Measurements from ENCODE around the gene ZFYVE1. TPM values are rescaled to one million over a fixed set of nuclear protein-coding genes. Genes with fewer than 3 reads are reported as not detected.

Gene ZFYVE1
- total RNA-seq, 1 experiment from 2014 or later: 13.3 TPM

DNA sequence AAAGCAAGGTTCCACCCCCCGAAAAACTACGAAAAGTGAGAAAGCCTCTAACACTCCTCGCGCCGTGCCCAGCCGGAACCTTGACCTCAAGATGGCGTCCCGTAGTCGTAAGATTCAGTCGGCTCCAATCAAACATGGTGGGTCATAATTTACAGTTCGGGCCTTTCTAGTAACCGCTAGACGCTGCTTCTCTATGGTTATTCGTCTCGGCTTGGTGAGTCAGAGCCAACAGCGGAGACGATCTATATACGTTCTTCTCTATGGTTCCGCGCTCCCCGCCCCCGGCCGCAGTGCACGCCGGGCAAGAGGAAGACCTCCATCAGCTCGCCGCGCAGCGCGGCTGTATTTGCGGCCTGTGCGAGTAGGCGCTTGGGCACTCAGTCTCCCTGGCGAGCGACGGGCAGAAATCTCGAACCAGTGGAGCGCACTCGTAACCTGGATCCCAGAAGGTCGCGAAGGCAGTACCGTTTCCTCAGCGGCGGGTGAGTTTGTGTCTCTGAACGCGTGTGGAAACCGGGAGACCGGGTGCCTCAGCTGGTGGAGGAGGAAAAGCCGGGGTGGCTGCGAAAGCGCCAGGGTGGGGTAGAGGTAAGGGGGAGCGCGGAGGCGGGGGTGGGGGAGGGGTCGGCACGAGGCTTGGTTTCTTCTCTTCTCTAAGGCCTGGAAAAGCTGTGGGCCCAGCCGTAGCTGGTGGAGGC, 31.5 kb upstream of the ZFYVE1 start, which contains the start of gene RBM25:
TSS of gene RBM25 (plus strand) at position 311 of the 698 bp plus-strand sequence. CDS start 13,108 bp downstream, outside the sequence.
- TF ChIP-seq, protein P1, sequence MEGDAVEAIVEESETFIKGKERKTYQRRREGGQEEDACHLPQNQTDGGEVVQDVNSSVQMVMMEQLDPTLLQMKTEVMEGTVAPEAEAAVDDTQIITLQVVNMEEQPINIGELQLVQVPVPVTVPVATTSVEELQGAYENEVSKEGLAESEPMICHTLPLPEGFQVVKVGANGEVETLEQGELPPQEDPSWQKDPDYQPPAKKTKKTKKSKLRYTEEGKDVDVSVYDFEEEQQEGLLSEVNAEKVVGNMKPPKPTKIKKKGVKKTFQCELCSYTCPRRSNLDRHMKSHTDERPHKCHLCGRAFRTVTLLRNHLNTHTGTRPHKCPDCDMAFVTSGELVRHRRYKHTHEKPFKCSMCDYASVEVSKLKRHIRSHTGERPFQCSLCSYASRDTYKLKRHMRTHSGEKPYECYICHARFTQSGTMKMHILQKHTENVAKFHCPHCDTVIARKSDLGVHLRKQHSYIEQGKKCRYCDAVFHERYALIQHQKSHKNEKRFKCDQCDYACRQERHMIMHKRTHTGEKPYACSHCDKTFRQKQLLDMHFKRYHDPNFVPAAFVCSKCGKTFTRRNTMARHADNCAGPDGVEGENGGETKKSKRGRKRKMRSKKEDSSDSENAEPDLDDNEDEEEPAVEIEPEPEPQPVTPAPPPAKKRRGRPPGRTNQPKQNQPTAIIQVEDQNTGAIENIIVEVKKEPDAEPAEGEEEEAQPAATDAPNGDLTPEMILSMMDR (IDR thresholded peaks at IDR 0.05; ENCODE audit: unreplicated experiment): no peak
- ChIA-PET POLR2A (interaction anchor here (0.6 to 3.4 kb wide), 40 partner anchors 9 to 1274 kb away, joined by 3 to 139 read pairs (median 5); partner anchors contain the start of genes DCAF4, NUMB, PSEN1 and ZFYVE1), CTCF (interaction anchor here (0.5 to 1.1 kb wide), 6 partner anchors 10 to 101 kb away, joined by 3 to 5 read pairs (median 3); no protein-coding TSS in a partner anchor)
- peak; percentile 99 for DNase-seq (ENCODE audit: unreplicated experiment)
- H3K4me1 Mint-ChIP-seq (ENCODE audit: insufficient read depth, unreplicated experiment): no peaks in the 10 kb centered on the region
- peaks cover under 1% of the 10 kb centered on the region for H3K36me3 Mint-ChIP-seq (ENCODE audit: insufficient read depth, unreplicated experiment)
- H3K27me3 Mint-ChIP-seq (ENCODE audit: insufficient read depth, unreplicated experiment): no peaks in the 10 kb centered on the region
- no TSS peak for BruUV-seq (replicated peaks)
- no peak within 1 kb of the TSS for H3K27ac Mint-ChIP-seq (ENCODE audit: low read depth, unreplicated experiment)
- intact Hi-C loops (cut with micrococcal nuclease): loop anchor here (1.0 to 5.0 kb wide), 4 partner anchors 8 to 546 kb away; partner anchors contain the start of gene ZFYVE1
- H3K4me3 Mint-ChIP-seq (ENCODE audit: unreplicated experiment): no peak within 1 kb of the TSS
- no peaks in the 10 kb centered on the region for H3K9me3 Mint-ChIP-seq (ENCODE audit: unreplicated experiment)

DNA sequence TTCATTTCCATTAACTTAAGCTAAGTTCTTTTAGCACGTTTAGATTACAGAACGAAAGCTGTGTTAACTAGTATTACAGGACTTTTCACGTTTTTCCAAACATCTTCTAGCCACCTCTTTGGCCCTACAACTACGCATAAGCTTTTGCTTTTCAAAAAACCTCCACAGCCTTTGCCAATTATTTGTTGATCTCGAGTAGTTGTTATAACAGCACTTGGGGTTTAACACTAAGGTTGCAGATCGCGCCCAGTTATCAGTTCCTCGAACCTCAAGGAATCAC, 31.0 kb upstream of the ZFYVE1 start:
- BruUV-seq (replicated peaks): TSS peak; percentile 96
- Mint-ChIP-seq H3K36me3 (ENCODE audit: insufficient read depth, unreplicated experiment) (no peaks in the 10 kb centered on the region), H3K27me3 (ENCODE audit: insufficient read depth, unreplicated experiment) (no peaks in the 10 kb centered on the region), H3K4me3 (ENCODE audit: unreplicated experiment) (no peak overlapping the region), H3K27ac (ENCODE audit: low read depth, unreplicated experiment) (no peak overlapping the region), H3K9me3 (ENCODE audit: unreplicated experiment) (no peaks in the 10 kb centered on the region), H3K4me1 (ENCODE audit: insufficient read depth, unreplicated experiment) (no peaks in the 10 kb centered on the region)
- POLR2A ChIA-PET: interaction anchor here (0.6 to 3.4 kb wide), 31 partner anchors 8 to 960 kb away, joined by 3 to 139 read pairs (median 6); partner anchors contain the start of genes DCAF4, NUMB, PSEN1 and ZFYVE1
- no peak for DNase-seq (ENCODE audit: unreplicated experiment)
- CTCF ChIA-PET: interaction anchor here (0.5 to 1.1 kb wide), 3 partner anchors 12 to 183 kb away, joined by 3 read pairs; no protein-coding TSS in a partner anchor
- intact Hi-C loops (cut with micrococcal nuclease): loop anchor here (1.0 to 5.0 kb wide), 4 partner anchors 8 to 546 kb away; partner anchors contain the start of gene ZFYVE1
- TF ChIP-seq, protein P1 (IDR thresholded peaks at IDR 0.05; ENCODE audit: unreplicated experiment): no peak

GRCh38 chr14:73055251-73055650, 28.3 kb upstream of the ZFYVE1 start:
- intact Hi-C loops (cut with micrococcal nuclease): loop anchor here (5.0 kb wide), 1 partner anchor 543 kb away; no protein-coding TSS in a partner anchor
- BruUV-seq (replicated peaks): no TSS peak
- TF ChIP-seq, protein P1 (IDR thresholded peaks at IDR 0.05; ENCODE audit: unreplicated experiment): no peak
- Mint-ChIP-seq H3K9me3 (ENCODE audit: unreplicated experiment) (no peaks in the 10 kb centered on the region), H3K36me3 (ENCODE audit: insufficient read depth, unreplicated experiment) (no peaks in the 10 kb centered on the region), H3K4me3 (ENCODE audit: unreplicated experiment) (no peak overlapping the region), H3K4me1 (ENCODE audit: insufficient read depth, unreplicated experiment) (no peaks in the 10 kb centered on the region), H3K27me3 (ENCODE audit: insufficient read depth, unreplicated experiment) (no peaks in the 10 kb centered on the region), H3K27ac (ENCODE audit: low read depth, unreplicated experiment) (no peak overlapping the region)
- ChIA-PET CTCF (no interaction called here), POLR2A (no interaction called here)
- DNase-seq (ENCODE audit: unreplicated experiment): no peak

- TF ChIP-seq, protein P1 (IDR thresholded peaks at IDR 0.05; ENCODE audit: unreplicated experiment): no peak
- H3K4me1 Mint-ChIP-seq (ENCODE audit: insufficient read depth, unreplicated experiment): no peaks in the 10 kb centered on the region
- no TSS peak for BruUV-seq (replicated peaks)
- no peaks in the 10 kb centered on the region for H3K9me3 Mint-ChIP-seq (ENCODE audit: unreplicated experiment)
- H3K36me3 Mint-ChIP-seq (ENCODE audit: insufficient read depth, unreplicated experiment): no peaks in the 10 kb centered on the region
- CTCF ChIA-PET: interaction anchor here (0.7 kb wide), 1 partner anchor 88 kb away, joined by 3 read pairs; no protein-coding TSS in a partner anchor
- no peak overlapping the region for H3K4me3 Mint-ChIP-seq (ENCODE audit: unreplicated experiment)
- intact Hi-C loops (cut with micrococcal nuclease): no loop called here
- POLR2A ChIA-PET: interaction anchor here (1.0 to 2.6 kb wide), 2 partner anchors 8 to 9 kb away, joined by 3 to 13 read pairs; partner anchors contain the start of gene RBM25
- no peak overlapping the region for H3K27ac Mint-ChIP-seq (ENCODE audit: low read depth, unreplicated experiment)
- no peak for DNase-seq (ENCODE audit: unreplicated experiment)
- no peaks in the 10 kb centered on the region for H3K27me3 Mint-ChIP-seq (ENCODE audit: insufficient read depth, unreplicated experiment)
Measured at GRCh38 chr14:73049428-73049827, 22.5 kb upstream of the ZFYVE1 start.

Data from MCF 10A (cell line).